ENCODE results near the gene CLIP1. TPM values are rescaled to one million over a fixed set of nuclear protein-coding genes. Genes with fewer than 3 reads are reported as not detected.

CLIP1 gene
- total RNA-seq, 2 experiments from 2014 or later: 52.0 to 54.9 TPM

DNA sequence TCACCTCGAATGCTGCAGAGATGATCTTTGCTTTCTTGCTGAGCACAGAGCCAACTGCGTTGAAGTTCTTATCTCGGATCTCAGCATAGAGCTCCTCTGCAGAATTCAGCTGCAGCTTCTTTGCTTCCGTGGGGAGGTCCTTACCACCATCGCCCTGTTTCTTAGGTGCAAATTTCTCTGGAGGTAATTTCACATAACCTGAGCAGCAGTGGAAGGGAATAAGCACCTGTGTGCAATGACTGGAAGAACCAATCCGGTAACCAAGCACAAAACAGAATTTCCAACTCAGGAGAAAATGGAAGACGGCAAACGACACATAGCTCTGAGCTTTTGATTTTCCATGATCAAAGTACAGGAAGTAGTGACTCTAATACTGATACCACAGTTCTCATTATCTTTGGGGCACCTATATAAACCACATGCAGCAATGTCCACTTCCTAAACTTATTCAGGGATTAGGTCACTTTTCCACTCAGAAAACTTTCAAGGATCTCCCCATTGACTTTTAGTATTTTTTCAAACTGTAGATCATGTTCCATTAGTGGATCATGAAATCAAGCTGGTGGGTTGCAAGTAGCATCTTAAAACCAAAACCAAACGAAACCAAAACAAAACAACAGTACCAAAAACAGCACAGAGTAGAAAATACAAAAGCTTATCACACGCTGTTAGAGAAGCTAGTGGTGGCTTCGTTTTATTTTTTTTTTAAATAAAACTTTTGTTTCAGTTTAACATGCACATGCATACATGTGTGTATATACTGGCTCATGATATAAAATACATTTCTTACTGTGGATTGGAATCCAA is 177.7 kb downstream of the CLIP1 start:
- H3K9me3 ChIP-seq (ENCODE audit: control insufficient read depth in 1 of 2, insufficient read depth in 1 of 2, low read length in 2 of 2): no peaks in the 10 kb centered on the region
- ChIA-PET CTCF (interaction anchor here (0.7 to 2.1 kb wide), 3 partner anchors 20 to 65 kb away, joined by 3 to 8 read pairs (median 3); no protein-coding TSS in a partner anchor), POLR2A (interaction anchor here (0.7 to 4.0 kb wide), 20 partner anchors 8 to 1595 kb away, joined by 3 to 123 read pairs (median 4); partner anchors contain the start of genes B3GNT4, DIABLO, KNTC1 and MPHOSPH9)
- Mint-ChIP-seq H3K4me3 (peak overlapping the region; percentile 87), H3K4me1 (ENCODE audit: low read depth) (peaks cover 31% of the 10 kb centered on the region), H3K9me3 (no peaks in the 10 kb centered on the region), H3K36me3 (ENCODE audit: low read depth) (peaks cover 63% of the 10 kb centered on the region), H3K27me3 (no peaks in the 10 kb centered on the region), H3K27ac (peak overlapping the region; percentile 88)
- peaks cover 36% of the 10 kb centered on the region for H3K4me1 ChIP-seq (ENCODE audit: insufficient read depth, low read length)
- H3K27me3 ChIP-seq (ENCODE audit: control insufficient read depth in 1 of 2, insufficient read depth in 2 of 2, low read length in 2 of 2): no peaks in the 10 kb centered on the region
- peak overlapping the region; percentile 44 to 52 for H3K27ac ChIP-seq (ENCODE audit: low read depth in 1 of 2, low read length in 2 of 2)
- peaks cover 29% of the 10 kb centered on the region for H3K36me3 ChIP-seq (ENCODE audit: insufficient read depth, low read length)
- intact Hi-C loops (cut with DNase I, micrococcal nuclease): loop anchor here in 1 of 2 experiments (2.0 kb wide), 2 partner anchors 18 to 22 kb away; partner anchors contain the start of genes DIABLO and VPS33A
- TF ChIP-seq, protein P1, sequence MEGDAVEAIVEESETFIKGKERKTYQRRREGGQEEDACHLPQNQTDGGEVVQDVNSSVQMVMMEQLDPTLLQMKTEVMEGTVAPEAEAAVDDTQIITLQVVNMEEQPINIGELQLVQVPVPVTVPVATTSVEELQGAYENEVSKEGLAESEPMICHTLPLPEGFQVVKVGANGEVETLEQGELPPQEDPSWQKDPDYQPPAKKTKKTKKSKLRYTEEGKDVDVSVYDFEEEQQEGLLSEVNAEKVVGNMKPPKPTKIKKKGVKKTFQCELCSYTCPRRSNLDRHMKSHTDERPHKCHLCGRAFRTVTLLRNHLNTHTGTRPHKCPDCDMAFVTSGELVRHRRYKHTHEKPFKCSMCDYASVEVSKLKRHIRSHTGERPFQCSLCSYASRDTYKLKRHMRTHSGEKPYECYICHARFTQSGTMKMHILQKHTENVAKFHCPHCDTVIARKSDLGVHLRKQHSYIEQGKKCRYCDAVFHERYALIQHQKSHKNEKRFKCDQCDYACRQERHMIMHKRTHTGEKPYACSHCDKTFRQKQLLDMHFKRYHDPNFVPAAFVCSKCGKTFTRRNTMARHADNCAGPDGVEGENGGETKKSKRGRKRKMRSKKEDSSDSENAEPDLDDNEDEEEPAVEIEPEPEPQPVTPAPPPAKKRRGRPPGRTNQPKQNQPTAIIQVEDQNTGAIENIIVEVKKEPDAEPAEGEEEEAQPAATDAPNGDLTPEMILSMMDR (IDR thresholded peaks at IDR 0.05): no peak
- peak overlapping the region; percentile 54 for H3K4me3 ChIP-seq (ENCODE audit: low read length)
- peak in 6 of 14 experiments; percentile 5 to 79 (median 42) for DNase-seq
- peak; percentile 81 for ATAC-seq (ENCODE audit: poor library complexity)

DNA sequence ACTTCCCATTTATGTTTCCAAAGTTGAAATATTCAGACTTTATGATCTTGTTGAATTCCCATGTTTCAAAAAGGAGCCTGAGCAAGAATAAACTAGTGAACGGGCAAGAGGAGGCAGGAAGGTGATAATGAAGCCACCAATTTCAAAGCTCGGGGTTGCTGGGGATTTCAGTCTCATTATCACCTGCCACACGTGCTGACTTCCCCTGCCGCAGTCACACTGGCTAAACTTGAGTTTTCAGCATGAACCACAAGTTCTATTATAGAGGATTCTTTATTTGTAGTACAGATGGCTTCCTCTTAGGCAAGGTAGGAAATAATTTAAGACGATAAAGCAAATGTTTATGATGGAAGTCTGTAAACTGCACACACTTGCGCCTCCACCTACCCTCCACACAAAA is 178.5 kb downstream of the CLIP1 start:
- CTCF ChIA-PET: interaction anchor here (0.9 to 2.1 kb wide), 2 partner anchors 11 to 23 kb away, joined by 4 to 8 read pairs; no protein-coding TSS in a partner anchor
- Mint-ChIP-seq H3K27ac (peak overlapping the region; percentile 88), H3K36me3 (ENCODE audit: low read depth) (peaks cover 61% of the 10 kb centered on the region), H3K4me1 (ENCODE audit: low read depth) (peaks cover 31% of the 10 kb centered on the region), H3K27me3 (no peaks in the 10 kb centered on the region), H3K4me3 (peak overlapping the region; percentile 87), H3K9me3 (no peaks in the 10 kb centered on the region)
- intact Hi-C loops (cut with DNase I, micrococcal nuclease): loop anchor here in 1 of 2 experiments (2.0 kb wide), 2 partner anchors 17 to 23 kb away; partner anchors contain the start of genes DIABLO and VPS33A
- Histone ChIP-seq H3K27ac (ENCODE audit: low read depth in 1 of 2, low read length in 2 of 2) (peak overlapping the region; percentile 44 to 52), H3K4me3 (ENCODE audit: low read length) (peak overlapping the region; percentile 54), H3K4me1 (ENCODE audit: insufficient read depth, low read length) (peaks cover 36% of the 10 kb centered on the region), H3K9me3 (ENCODE audit: control insufficient read depth in 1 of 2, insufficient read depth in 1 of 2, low read length in 2 of 2) (no peaks in the 10 kb centered on the region), H3K27me3 (ENCODE audit: control insufficient read depth in 1 of 2, insufficient read depth in 2 of 2, low read length in 2 of 2) (no peaks in the 10 kb centered on the region), H3K36me3 (ENCODE audit: insufficient read depth, low read length) (peaks cover 24% of the 10 kb centered on the region)
- POLR2A ChIA-PET: interaction anchor here (0.7 to 4.0 kb wide), 12 partner anchors 10 to 1121 kb away, joined by 3 to 123 read pairs (median 5); partner anchors contain the start of genes B3GNT4, DIABLO, KNTC1 and RSRC2
- ATAC-seq (ENCODE audit: poor library complexity): peak; percentile 19
- TF ChIP-seq, protein P1 (IDR thresholded peaks at IDR 0.05): no peak
- peak in 5 of 14 experiments; percentile 3 to 62 (median 58) for DNase-seq

DNA sequence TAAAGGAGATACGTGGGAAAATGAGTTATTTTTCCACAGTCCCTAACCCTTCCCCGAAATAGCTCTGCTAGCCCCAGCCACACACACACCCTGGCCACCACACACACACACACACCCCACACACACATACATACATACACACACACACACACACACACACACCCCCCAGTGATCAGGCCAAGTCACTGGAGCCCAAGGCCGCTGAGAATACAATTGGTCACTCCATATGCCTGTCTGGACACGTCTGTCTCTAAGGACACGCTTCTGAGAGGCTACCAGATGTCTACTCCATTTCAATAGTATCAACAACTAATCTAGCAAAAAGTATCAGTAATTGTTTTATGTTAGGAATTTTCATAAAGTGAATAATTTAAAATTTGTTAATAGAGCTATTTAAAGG is 183.6 kb downstream of the CLIP1 start:
- H3K36me3 Mint-ChIP-seq (ENCODE audit: low read depth): peaks cover 64% of the 10 kb centered on the region
- Histone ChIP-seq H3K4me3 (ENCODE audit: low read length) (no peak overlapping the region), H3K36me3 (ENCODE audit: insufficient read depth, low read length) (peaks cover 67% of the 10 kb centered on the region), H3K4me1 (ENCODE audit: insufficient read depth, low read length) (peaks cover 22% of the 10 kb centered on the region), H3K9me3 (ENCODE audit: control insufficient read depth in 1 of 2, insufficient read depth in 1 of 2, low read length in 2 of 2) (no peaks in the 10 kb centered on the region), H3K27me3 (ENCODE audit: control insufficient read depth in 1 of 2, insufficient read depth in 2 of 2, low read length in 2 of 2) (no peaks in the 10 kb centered on the region), H3K27ac (ENCODE audit: low read depth in 1 of 2, low read length in 2 of 2) (no peak overlapping the region)
- intact Hi-C loops (cut with DNase I, micrococcal nuclease): loop anchor here in 1 of 2 experiments (10.0 kb wide), 1 partner anchor 1736 kb away; the partner anchor contains the start of genes CCDC92 and ZNF664
- TF ChIP-seq, protein P1 (IDR thresholded peaks at IDR 0.05): no peak
- H3K27me3 Mint-ChIP-seq: no peaks in the 10 kb centered on the region
- no peak overlapping the region for H3K27ac Mint-ChIP-seq
- DNase-seq (no peak), ATAC-seq (ENCODE audit: poor library complexity) (no peak)
- no peak overlapping the region for H3K4me3 Mint-ChIP-seq
- POLR2A ChIA-PET: no interaction called here
- no peaks in the 10 kb centered on the region for H3K9me3 Mint-ChIP-seq
- peaks cover 14% of the 10 kb centered on the region for H3K4me1 Mint-ChIP-seq (ENCODE audit: low read depth)
- CTCF ChIA-PET: interaction anchor here (1.0 kb wide), 1 partner anchor 11 kb away, joined by 4 read pairs; no protein-coding TSS in a partner anchor

All from CD4-positive, alpha-beta T cell (primary cell).